IMR-90 (cell line): ENCODE data around the gene JAK1. TPM values are rescaled to one million over a fixed set of nuclear protein-coding genes. Genes with fewer than 3 reads are reported as not detected.

Experiments used
- ATAC-seq: fragments of 200-7000 bp; cut with Tn5 transposase; 2 replicates; pipeline ENCODE4 v1.9.1; 2020; ENCODE audit warnings: low read depth, mild to moderate bottlenecking, moderate library complexity
- BruUV-seq: library from RNA; stranded (reverse); fragments of 400-500 nt; replicated peaks from 2 replicates; lab custom pipeline; 2021; lab: Mats Ljungman, UMichigan
- CTCF ChIA-PET: fragments of 300-600 bp; formaldehyde crosslinking; extraction: SDS; loops from one replicate; lab custom pipeline; 2021; ENCODE audit warnings: antibody characterized with exemption; lab: Yijun Ruan, JAX
- POLR2A ChIA-PET: fragments of 300-600 bp; sonication (Branson Sonifier 250); formaldehyde crosslinking; loops from one replicate; lab custom pipeline; 2022; ENCODE audit warnings: antibody characterized with exemption; ENCODE audit not compliant: unreplicated experiment; lab: Charles Lee
- DNase-seq: peaks from one replicate; pipeline ENCODE4 v3.0.0; 2013
- H2AFZ ChIP-seq: replicated peaks from 2 replicates; pipeline ENCODE3; 2013; ENCODE audit warnings: low read length, mild to moderate bottlenecking; ENCODE audit not compliant: poor library complexity
- H2AK5ac ChIP-seq: 2 replicates; pipeline ENCODE4 v1.6.1; 2013; ENCODE audit warnings: low read depth, low read length, inconsistent platforms
- H2AK9ac ChIP-seq: replicated peaks from 2 replicates; pipeline ENCODE3; 2013; ENCODE audit warnings: mild to moderate bottlenecking, low read depth, low read length, moderate library complexity; ENCODE audit not compliant: poor library complexity
- H2BK120ac ChIP-seq: 2 replicates; pipeline ENCODE4 v1.6.1; 2013; ENCODE audit warnings: low read depth, low read length, inconsistent platforms
- H2BK15ac ChIP-seq: 3 replicates; pipeline ENCODE4 v1.6.1; 2013; ENCODE audit warnings: low read depth, low read length, inconsistent platforms
- H2BK20ac ChIP-seq: 2 replicates; pipeline ENCODE4 v1.6.1; 2013; ENCODE audit warnings: low read depth, mild to moderate bottlenecking, inconsistent platforms, low read length, moderate library complexity
- H2BK5ac ChIP-seq: 2 replicates; pipeline ENCODE4 v1.6.1; 2013; ENCODE audit warnings: mild to moderate bottlenecking, low read depth, low read length, inconsistent platforms; ENCODE audit not compliant: poor library complexity, severe bottlenecking
- H3K14ac ChIP-seq: replicated peaks from 2 replicates; pipeline ENCODE4 v1.6.1; 2013; ENCODE audit warnings: low read depth, low read length, inconsistent platforms
- H3K18ac ChIP-seq: 2 replicates; pipeline ENCODE4 v1.6.1; 2013; ENCODE audit warnings: low read depth, low read length, control low read depth
- H3K23ac ChIP-seq: 2 replicates; pipeline ENCODE4 v1.6.1; 2013; ENCODE audit warnings: low read depth, low read length, inconsistent platforms
- H3K27ac ChIP-seq: 2 replicates; pipeline ENCODE4 v1.5.1; 2013; ENCODE audit warnings: mild to moderate bottlenecking, control low read depth, low read length; ENCODE audit not compliant: insufficient read depth
- H3K27me3 ChIP-seq: 2 replicates; pipeline ENCODE4 v1.6.1; 2013; ENCODE audit warnings: low read length; ENCODE audit not compliant: control insufficient read depth, insufficient read depth
- H3K36me3 ChIP-seq: 2 replicates; pipeline ENCODE4 v1.6.1; 2013; ENCODE audit warnings: low read length, mixed read lengths; ENCODE audit not compliant: control insufficient read depth, insufficient read depth
- H3K4ac ChIP-seq: 2 replicates; pipeline ENCODE4 v1.6.1; 2013; ENCODE audit warnings: low read depth, low read length, inconsistent platforms
- H3K4me1 ChIP-seq: 2 replicates; pipeline ENCODE4 v1.6.1; 2013; ENCODE audit warnings: low read length, mixed read lengths; ENCODE audit not compliant: control insufficient read depth, insufficient read depth
- H3K4me2 ChIP-seq: 2 replicates; pipeline ENCODE4 v1.6.1; 2013; ENCODE audit warnings: low read depth, mild to moderate bottlenecking, control low read depth, low read length, moderate library complexity
- H3K4me3 ChIP-seq: 2 replicates; pipeline ENCODE4 v1.5.1; 2013; ENCODE audit warnings: low read depth, mild to moderate bottlenecking, control low read depth, low read length, moderate library complexity; ENCODE audit not compliant: insufficient read depth
- H3K56ac ChIP-seq: 2 replicates; pipeline ENCODE4 v1.6.1; 2013; ENCODE audit warnings: low read length, inconsistent platforms; ENCODE audit not compliant: insufficient read depth; ENCODE audit errors: extremely low read depth
- H3K79me1 ChIP-seq, 2 experiments: 2 replicates each; pipeline ENCODE4 v1.6.1; 2013; ENCODE audit warnings: low read length in 2 of 2, inconsistent platforms in 1 of 2, low read depth in 1 of 2
- H3K9ac ChIP-seq: 2 replicates; pipeline ENCODE4 v1.6.1; 2013; ENCODE audit warnings: low read depth, low read length, control low read depth
- H3K9me1 ChIP-seq: 2 replicates; pipeline ENCODE4 v1.6.1; 2013; ENCODE audit warnings: low read length, inconsistent platforms; ENCODE audit not compliant: insufficient read depth
- H3K9me3 ChIP-seq: 2 replicates; pipeline ENCODE4 v1.6.1; 2013; ENCODE audit warnings: low read length; ENCODE audit not compliant: control insufficient read depth, insufficient read depth
- H4K20me1 ChIP-seq: 2 replicates; pipeline ENCODE4 v1.6.1; 2013; ENCODE audit warnings: low read length, inconsistent platforms; ENCODE audit not compliant: insufficient read depth
- H4K5ac ChIP-seq: 2 replicates; pipeline ENCODE4 v1.6.1; 2013; ENCODE audit warnings: mild to moderate bottlenecking, low read depth, low read length, control low read depth
- H4K8ac ChIP-seq, 2 experiments: 2 replicates each; pipeline ENCODE4 v1.6.1; 2013; ENCODE audit warnings: low read depth in 2 of 2, low read length in 2 of 2, control low read depth in 1 of 2, inconsistent platforms in 1 of 2
- H4K91ac ChIP-seq: 2 replicates; pipeline ENCODE4 v1.6.1; 2013; ENCODE audit warnings: low read depth, low read length, inconsistent platforms; ENCODE audit not compliant: insufficient read depth
- NFE2L2 ChIP-seq: fragments of 150-350 bp; IDR thresholded peaks from 2 replicates; pipeline ENCODE4 v1.6.1; 2016; ENCODE audit warnings: low read depth, mild to moderate bottlenecking, low read length
- POLR2A ChIP-seq: IDR thresholded peaks from 2 replicates; pipeline ENCODE4 v1.6.1; 2012; ENCODE audit warnings: mild to moderate bottlenecking, low read depth, low read length
- RAD21 ChIP-seq: IDR thresholded peaks from 2 replicates; pipeline ENCODE4 v1.6.1; 2012; ENCODE audit warnings: low read length, improper control_type of control experiment
- RFX5 ChIP-seq: IDR thresholded peaks from 2 replicates; pipeline ENCODE4 v1.8.0; 2012; ENCODE audit warnings: low read depth, mild to moderate bottlenecking, low read length, moderate library complexity
- SMC3 ChIP-seq: fragments of 150-350 bp; IDR thresholded peaks from 2 replicates; pipeline ENCODE4 v1.6.1; 2016; ENCODE audit warnings: low read depth, mild to moderate bottlenecking, antibody characterized with exemption, low read length, moderate library complexity
- WGBS, 2 experiments: methylation state at CpG; one replicate each; pipeline versions ENCODE4 v1.1.5 to v1.1.7; 2013; ENCODE audit warnings: missing lambda C conversion rate in 2 of 2; ENCODE audit not compliant: insufficient read length in 1 of 2; ENCODE audit errors: extremely low coverage in 2 of 2; 5-methylcytosine and 5-hydroxymethylcytosine counted together
- dilution Hi-C: fragments of 300-500 bp; cut with HindIII; formaldehyde crosslinking; loops from one replicate; pipeline ENCODE4 v1.14.3; 2018; ENCODE audit warnings: low sequenced_read_pairs; ENCODE audit not compliant: unreplicated experiment
- in situ Hi-C: fragments of 300-500 bp; cut with MboI; formaldehyde crosslinking; loops from 3 replicates; pipeline ENCODE4 v1.14.3; 2019; ENCODE audit warnings: low sequenced_read_pairs, inconsistent platforms, mixed read lengths
- intact Hi-C: fragments of 100-400 bp; cut with micrococcal nuclease; formaldehyde crosslinking; loops from 2 replicates; pipeline ENCODE4 v1.10.0; 2022
- polyA plus RNA-seq, 3 experiments: library from polyadenylated mRNA; depleted of rRNA; stranded (reverse); fragments of >200 nt; gene quantifications; 2 replicates each; pipeline ENCODE4 v1.2.3, GENCODE V29; 2012; ENCODE audit warnings: low replicate concordance in 1 of 3
- total RNA-seq: library from RNA; depleted of rRNA; stranded (reverse); fragments of >200 nt; gene quantifications from 2 replicates; pipeline ENCODE4 v1.2.3, GENCODE V29; 2012
- TF ChIP-seq, protein P1 (sequence below): fragments of 150-350 bp; IDR thresholded peaks from 2 replicates; pipeline ENCODE4 v1.6.1; 2017; ENCODE audit warnings: mild to moderate bottlenecking, antibody characterized with exemption, low read length, low read depth
- TF ChIP-seq, protein P2 (sequence below): fragments of 150-350 bp; IDR thresholded peaks from 2 replicates; pipeline ENCODE4 v1.6.1; 2016; ENCODE audit warnings: low read depth, mild to moderate bottlenecking, low read length, moderate library complexity, borderline replicate concordance

Gene JAK1
- total and polyA plus RNA-seq, 2 of the 4 experiments (the other 2 are of a cell fraction): 76.9 to 103 TPM

DNA sequence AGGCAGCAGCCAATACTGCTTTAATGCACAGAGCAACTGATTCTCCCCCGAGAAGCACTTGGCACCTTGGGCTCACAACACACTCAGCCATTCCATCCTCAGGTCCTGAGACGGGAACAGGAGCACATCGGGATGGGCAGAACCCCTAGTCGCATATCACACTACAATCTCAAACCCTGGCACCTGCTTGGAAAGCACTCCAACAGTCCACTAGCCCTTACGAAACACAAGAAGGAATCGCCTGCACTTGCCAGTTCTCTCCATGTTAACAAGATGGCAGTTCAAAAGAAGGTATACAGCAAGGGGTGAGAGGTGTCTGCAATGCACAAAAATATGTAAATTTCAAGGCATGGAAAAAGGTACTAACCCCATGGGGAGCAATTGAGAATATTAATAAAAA, 21.4 kb downstream of the JAK1 start:
- DNase-seq: no peak
- Histone ChIP-seq H3K4me3 (no peak overlapping the region), H3K18ac (no peak overlapping the region), H2AFZ (no peak overlapping the region), H2AK9ac (no peak overlapping the region), H4K8ac (no peak overlapping the region), H3K4me1 (peaks cover 4% of the 10 kb centered on the region), H3K9ac (no peak overlapping the region), H4K20me1 (peaks cover 51% of the 10 kb centered on the region), H3K4ac (no peak overlapping the region), H2BK20ac (no peak overlapping the region), H3K9me3 (no peaks in the 10 kb centered on the region), H3K23ac (no peak overlapping the region), H3K36me3 (no peaks in the 10 kb centered on the region), H3K27me3 (no peaks in the 10 kb centered on the region), H2BK120ac (no peak overlapping the region), H3K14ac (no peak overlapping the region), H3K4me2 (no peak overlapping the region), H4K5ac (no peak overlapping the region), H3K56ac (no peak overlapping the region), H2AK5ac (no peak overlapping the region), H2BK5ac (no peak overlapping the region), H2BK15ac (no peak overlapping the region), H3K79me1 (peaks cover 14 to 66% of the 10 kb centered on the region in 2 experiments; a peak in 3 of 4 replicates), H4K91ac (no peak overlapping the region), H3K27ac (no peak overlapping the region), H3K9me1 (peaks cover 7% of the 10 kb centered on the region; the same call in 1 of the 2 replicates)
- ATAC-seq: no peak
- no TSS peak for BruUV-seq
- TF ChIP-seq RAD21: no peak
- TF ChIP-seq, protein P1, sequence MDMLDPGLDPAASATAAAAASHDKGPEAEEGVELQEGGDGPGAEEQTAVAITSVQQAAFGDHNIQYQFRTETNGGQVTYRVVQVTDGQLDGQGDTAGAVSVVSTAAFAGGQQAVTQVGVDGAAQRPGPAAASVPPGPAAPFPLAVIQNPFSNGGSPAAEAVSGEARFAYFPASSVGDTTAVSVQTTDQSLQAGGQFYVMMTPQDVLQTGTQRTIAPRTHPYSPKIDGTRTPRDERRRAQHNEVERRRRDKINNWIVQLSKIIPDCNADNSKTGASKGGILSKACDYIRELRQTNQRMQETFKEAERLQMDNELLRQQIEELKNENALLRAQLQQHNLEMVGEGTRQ: no peak
- no peak for TF ChIP-seq SMC3
- TF ChIP-seq, protein P2, sequence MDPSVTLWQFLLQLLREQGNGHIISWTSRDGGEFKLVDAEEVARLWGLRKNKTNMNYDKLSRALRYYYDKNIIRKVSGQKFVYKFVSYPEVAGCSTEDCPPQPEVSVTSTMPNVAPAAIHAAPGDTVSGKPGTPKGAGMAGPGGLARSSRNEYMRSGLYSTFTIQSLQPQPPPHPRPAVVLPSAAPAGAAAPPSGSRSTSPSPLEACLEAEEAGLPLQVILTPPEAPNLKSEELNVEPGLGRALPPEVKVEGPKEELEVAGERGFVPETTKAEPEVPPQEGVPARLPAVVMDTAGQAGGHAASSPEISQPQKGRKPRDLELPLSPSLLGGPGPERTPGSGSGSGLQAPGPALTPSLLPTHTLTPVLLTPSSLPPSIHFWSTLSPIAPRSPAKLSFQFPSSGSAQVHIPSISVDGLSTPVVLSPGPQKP: no peak
- no peak for TF ChIP-seq RFX5
- no peak for TF ChIP-seq POLR2A
- TF ChIP-seq NFE2L2: no peak
- ChIA-PET POLR2A (no interaction called here), CTCF (no interaction called here)
- dilution Hi-C loops (no loop called here), in situ Hi-C loops (no loop called here), intact Hi-C loops (no loop called here)
- WGBS, 2 experiments: 100% methylated on average over 3 of the region's 6 CpGs; no CpG with 5 or more reads in 1 of the 2 experiments
